ENCODE measurements around the gene MYO1D.

Gene MYO1D

GRCh38 chr17:32819035-32819434 is 57.9 kb downstream of the MYO1D start:
- DNase-seq (ENCODE audit: low read depth) = peak; percentile 66

- no peak for DNase-seq (ENCODE audit: low read depth)
These were observed 61.5 kb downstream of the MYO1D start for GRCh38 chr17:32815460-32815859.

GRCh38 chr17:32814836-32815235 is 62.1 kb downstream of the MYO1D start:
- DNase-seq (ENCODE audit: low read depth) = no peak

GRCh38 chr17:32813021-32813420 is 63.9 kb downstream of the MYO1D start:
- peak; percentile 41 for DNase-seq (ENCODE audit: low read depth)

GRCh38 chr17:32810690-32811089 is 66.2 kb downstream of the MYO1D start:
- no peak for DNase-seq (ENCODE audit: low read depth)

- no peak for DNase-seq (ENCODE audit: low read depth)
These were observed 69.3 kb downstream of the MYO1D start for GRCh38 chr17:32807577-32807976.

GRCh38 chr17:32806646-32807045 is 70.3 kb downstream of the MYO1D start:
- no peak for DNase-seq (ENCODE audit: low read depth)

- DNase-seq (ENCODE audit: low read depth) = no peak
These were observed 71.6 kb downstream of the MYO1D start for GRCh38 chr17:32805029-32805976.

GRCh38 chr17:32803544-32803943 is 73.4 kb downstream of the MYO1D start:
- DNase-seq (ENCODE audit: low read depth) = no peak

- DNase-seq (ENCODE audit: low read depth) = no peak
These were observed 74.6 kb downstream of the MYO1D start for GRCh38 chr17:32802306-32802705.

- no peak for DNase-seq (ENCODE audit: low read depth)
These were observed 75.3 kb downstream of the MYO1D start for GRCh38 chr17:32801641-32802040.

- DNase-seq (ENCODE audit: low read depth) = no peak
These were observed 75.7 kb downstream of the MYO1D start for GRCh38 chr17:32801193-32801592.

- DNase-seq (ENCODE audit: low read depth) = no peak
These were observed 78.0 kb downstream of the MYO1D start for GRCh38 chr17:32798938-32799337.

- DNase-seq (ENCODE audit: low read depth) = no peak
These were observed 81.5 kb downstream of the MYO1D start for GRCh38 chr17:32795339-32795979.

GRCh38 chr17:32794533-32795246 is 82.2 kb downstream of the MYO1D start:
- no peak for DNase-seq (ENCODE audit: low read depth)

GRCh38 chr17:32793841-32794240 is 83.1 kb downstream of the MYO1D start:
- DNase-seq (ENCODE audit: low read depth) = no peak

GRCh38 chr17:32792207-32792606 is 84.7 kb downstream of the MYO1D start:
- DNase-seq (ENCODE audit: low read depth) = no peak

- DNase-seq (ENCODE audit: low read depth) = no peak
These were observed 90.8 kb downstream of the MYO1D start for GRCh38 chr17:32786169-32786568.

GRCh38 chr17:32784113-32784512 is 92.8 kb downstream of the MYO1D start:
- DNase-seq (ENCODE audit: low read depth) = no peak

- peak; percentile 38 for DNase-seq (ENCODE audit: low read depth)
These were observed 93.3 kb downstream of the MYO1D start for GRCh38 chr17:32783602-32784001.

- no peak for DNase-seq (ENCODE audit: low read depth)
These were observed 96.2 kb downstream of the MYO1D start for GRCh38 chr17:32780721-32781120.

GRCh38 chr17:32777922-32778321 is 99.0 kb downstream of the MYO1D start:
- DNase-seq (ENCODE audit: low read depth) = no peak

GRCh38 chr17:32777436-32777835 is 99.5 kb downstream of the MYO1D start:
- DNase-seq (ENCODE audit: low read depth) = no peak
